Right cardiac atrium (tissue), 5 donors: ENCODE results near the gene COPS7B. TPM values are rescaled to one million over a fixed set of nuclear protein-coding genes. Genes with fewer than 3 reads are reported as not detected.

ENCODE experiments used
- ATAC-seq, 2 donors: fragments of 200-7000 bp; cut with Tn5 transposase; one replicate each; pipeline versions ENCODE4 v1.8.0 to v1.9.1; 2020; ENCODE audit warnings: moderate library complexity in 2 of 2, mild to moderate bottlenecking in 1 of 2
- DNase-seq, 3 donors: peaks; one replicate each; pipeline ENCODE4 v3.0.0-alpha.2; 2020
- H3K27ac ChIP-seq: one replicate; pipeline ENCODE4 v1.5.1; 2013; ENCODE audit warnings: mild to moderate bottlenecking, low read length, control low read depth, moderate library complexity
- H3K27me3 ChIP-seq: one replicate; pipeline ENCODE4 v1.6.1; 2013; ENCODE audit not compliant: control insufficient read depth, insufficient read depth
- H3K4me1 ChIP-seq: one replicate; pipeline ENCODE4 v1.6.1; 2013; ENCODE audit warnings: low read length; ENCODE audit not compliant: control insufficient read depth, insufficient read depth
- H3K4me3 ChIP-seq: one replicate; pipeline ENCODE4 v1.5.1; 2013; ENCODE audit warnings: low read length, control low read depth
- H3K9me3 ChIP-seq: one replicate; pipeline ENCODE4 v1.6.1; 2013; ENCODE audit warnings: low read length; ENCODE audit not compliant: control insufficient read depth
- WGBS: extraction: QIAGEN DNeasy Blood & Tissue Kit; methylation state at CpG from one replicate; pipeline ENCODE4 v1.1.7; 2013; 5-methylcytosine and 5-hydroxymethylcytosine counted together
- intact Hi-C, 4 donors: fragments of 100-400 bp; cut with DNase I; formaldehyde crosslinking; loops; one replicate each; pipeline versions ENCODE4 v1.11.0 to v1.14.0; 2022 to 2023
- polyA plus RNA-seq: library from polyadenylated mRNA; stranded (reverse); fragments of 200-250 nt; gene quantifications from one replicate; pipeline ENCODE4 v1.2.3, GENCODE V29; 2013
- total RNA-seq, 4 donors: library from RNA; stranded (reverse); fragmentation: NEBNext Ultra II Directional; extraction: Animal tissue kit (Norgen Biotek cat#: 25700); gene quantifications; one replicate each; pipeline ENCODE4 v1.2.1, GENCODE V29; 2021
- donor health status: healthy with polysubstance abuse.
- donor health status: DM: no; HTN: yes; CAD: no.
- donor health status: DM: no; HTN: no; CAD: no.
- donor health status: DM: no; HTN: yes; CAD: no; lungs with severe emphysema.
- donor health status: DM: yes; HTN: yes; CAD: no.

Gene COPS7B
- total and polyA plus RNA-seq, 5 donors = 16.2 to 21.7 (median 18.0) TPM

DNA sequence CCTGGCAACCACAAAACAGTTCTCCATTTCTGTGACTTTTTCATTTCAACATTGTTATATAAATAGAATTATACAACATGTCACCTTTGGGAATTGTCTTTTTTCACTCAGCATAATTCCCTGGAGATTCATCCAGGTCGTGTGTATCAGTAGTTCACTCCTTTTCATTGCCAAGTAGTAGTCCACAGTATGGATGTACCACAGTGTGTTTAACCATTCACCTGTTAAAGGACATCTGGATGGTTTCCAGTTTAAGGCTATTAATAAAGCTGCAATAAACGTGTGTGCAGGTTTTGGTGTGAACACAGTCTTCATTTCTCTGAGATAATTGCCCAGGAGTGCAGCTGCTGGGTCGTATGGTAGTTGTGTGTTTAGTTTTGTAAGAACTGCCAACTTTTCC lies 35.7 kb downstream of the COPS7B start:
- Histone ChIP-seq H3K27me3 (no peaks in the 10 kb centered on the region), H3K9me3 (no peaks in the 10 kb centered on the region), H3K27ac (no peak overlapping the region), H3K4me3 (no peak overlapping the region), H3K4me1 (no peaks in the 10 kb centered on the region)
- no peak for DNase-seq
- 56% methylated on average over 3 of the region's 3 CpGs for WGBS
- no peak for ATAC-seq
- intact Hi-C loops = no loop called here

DNA sequence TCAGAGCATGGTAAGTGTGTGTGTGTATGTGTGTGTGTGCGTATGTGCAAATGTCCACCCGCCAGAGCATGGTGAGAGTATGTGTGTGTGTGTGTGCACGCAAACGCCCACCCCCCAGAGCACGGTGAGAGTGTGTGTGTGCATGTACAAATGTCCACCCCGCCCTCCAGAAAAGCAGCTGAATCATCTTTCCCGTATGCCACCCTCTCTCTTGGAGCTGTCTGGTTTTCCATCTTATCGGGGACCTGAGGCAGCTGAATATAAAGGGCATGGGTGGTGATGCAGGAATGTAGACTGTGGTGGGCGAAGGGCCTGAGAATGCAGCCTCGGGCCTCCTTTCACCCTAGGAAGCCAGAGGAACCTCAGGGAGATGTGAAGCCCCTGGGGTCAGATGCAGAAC lies 66.9 kb downstream of the COPS7B start:
- Histone ChIP-seq H3K27ac (no peak overlapping the region), H3K4me3 (no peak overlapping the region), H3K4me1 (no peaks in the 10 kb centered on the region), H3K9me3 (no peaks in the 10 kb centered on the region), H3K27me3 (no peaks in the 10 kb centered on the region)
- intact Hi-C loops = no loop called here
- WGBS = 83% methylated on average over 10 of the region's 10 CpGs
- ATAC-seq (no peak), DNase-seq (no peak)

DNA sequence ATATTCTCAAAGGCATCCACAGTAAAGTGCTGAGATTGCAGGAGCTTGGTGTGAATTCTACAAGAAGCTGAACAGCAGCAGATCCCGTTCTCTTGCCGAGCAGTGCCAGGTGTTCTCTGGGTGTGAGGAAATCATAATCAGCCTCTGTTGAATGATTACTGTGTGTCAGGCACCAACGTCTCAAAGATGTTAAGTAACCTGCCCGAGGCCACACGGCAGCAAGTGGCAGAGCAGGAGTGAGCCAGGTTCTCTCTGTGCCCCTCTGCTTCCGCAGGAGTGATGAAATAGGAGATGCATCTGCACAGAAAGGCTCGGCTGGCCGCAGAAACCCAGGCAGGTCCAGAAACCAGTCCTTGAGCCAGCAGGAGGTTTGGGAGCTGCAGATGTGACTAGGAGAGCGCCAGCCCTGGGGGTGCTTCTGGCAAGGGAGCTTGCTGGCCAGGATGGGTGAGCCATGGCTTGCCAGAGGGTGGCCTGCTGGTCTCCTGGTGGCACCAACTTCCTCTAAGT lies 68.4 kb downstream of the COPS7B start:
- Histone ChIP-seq H3K27me3 (no peaks in the 10 kb centered on the region), H3K4me1 (no peaks in the 10 kb centered on the region), H3K27ac (no peak overlapping the region), H3K9me3 (no peaks in the 10 kb centered on the region), H3K4me3 (no peak overlapping the region)
- ATAC-seq (no peak), DNase-seq (no peak)
- intact Hi-C loops = no loop called here
- 78% methylated on average over 9 of the region's 9 CpGs for WGBS

DNA sequence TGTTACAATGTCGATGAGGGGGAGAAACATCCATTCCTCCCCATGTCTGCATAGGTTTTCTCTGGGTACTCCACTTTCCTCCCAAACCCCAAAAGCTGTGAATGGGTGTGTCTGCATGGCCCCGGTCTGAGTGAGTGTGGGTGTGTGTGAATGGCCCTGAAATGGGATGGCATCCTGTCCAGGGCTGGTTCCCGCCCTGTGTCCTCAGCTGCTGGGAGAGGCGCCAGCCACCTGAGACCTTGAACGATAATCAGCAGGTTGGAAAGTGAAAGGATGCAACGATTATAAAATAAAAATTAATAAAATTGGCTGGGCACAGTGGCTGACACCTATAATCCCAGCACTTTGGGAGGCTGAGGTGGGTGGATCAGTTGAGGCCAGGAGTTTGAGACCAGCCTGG lies 70.7 kb downstream of the COPS7B start:
- H3K27ac ChIP-seq = no peak overlapping the region
- H3K9me3 ChIP-seq = no peaks in the 10 kb centered on the region
- no peaks in the 10 kb centered on the region for H3K27me3 ChIP-seq
- 74% methylated on average over 6 of the region's 6 CpGs for WGBS
- intact Hi-C loops = no loop called here
- DNase-seq (no peak), ATAC-seq (no peak)
- no peaks in the 10 kb centered on the region for H3K4me1 ChIP-seq
- no peak overlapping the region for H3K4me3 ChIP-seq

Other genes with a start within 250 kb of the COPS7B start
- not detected for gene TEX44, start 193.6 kb upstream of the COPS7B start, total RNA-seq
- not detected for gene TEX44, start 193.6 kb upstream of the COPS7B start, polyA plus RNA-seq
- 100 to 1,000 TPM; 231 to 324 (median 314) TPM for gene PTMA, start 77.9 kb upstream of the COPS7B start, total RNA-seq
- 480 TPM for gene PTMA, start 77.9 kb upstream of the COPS7B start, polyA plus RNA-seq
- gene PDE6D, start 5.2 kb upstream of the COPS7B start, total RNA-seq = 10 to 100 TPM; 13.3 to 17.9 (median 16.4) TPM
- 24.3 TPM for gene PDE6D, start 5.2 kb upstream of the COPS7B start, polyA plus RNA-seq
- 10 to 100 TPM in 1 of 4 donors, 1 to 10 TPM in 3; 2.1 to 14.0 (median 3.4) TPM for gene NPPC, start 140.0 kb downstream of the COPS7B start, total RNA-seq
- 1.7 TPM for gene NPPC, start 140.0 kb downstream of the COPS7B start, polyA plus RNA-seq
- 10 to 100 TPM; 19.2 to 25.4 (median 22.4) TPM for gene DIS3L2, start 175.3 kb downstream of the COPS7B start, total RNA-seq
- gene DIS3L2, start 175.3 kb downstream of the COPS7B start, polyA plus RNA-seq = 11.0 TPM